Keratinocyte (primary cell): ENCODE data around the gene COG5. TPM values are rescaled to one million over a fixed set of nuclear protein-coding genes. Genes with fewer than 3 reads are reported as not detected.
"Not testable (repeated sequence)": the region's sequence is repeated elsewhere in the genome, so short reads cannot be mapped to it uniquely, and the experiment has no call there.

ENCODE experiments used
- DNase-seq: peaks from one replicate; pipeline ENCODE4 v3.0.0-alpha.2; 2011; ENCODE audit warnings: low read depth, missing footprints, low spot score
- FAIRE-seq: peaks from 2 replicates; lab custom pipeline; 2011; peaks lifted over from hg19 to GRCh38; lab: Jason Lieb, UNC
- H2AFZ ChIP-seq: 2 replicates; pipeline ENCODE4 v1.6.0; 2012; ENCODE audit warnings: low read length, control low read depth, inconsistent platforms; ENCODE audit not compliant: control insufficient read depth
- H3K27ac ChIP-seq: 2 replicates; pipeline ENCODE4 v1.5.1; 2011; ENCODE audit warnings: low read length; ENCODE audit not compliant: control insufficient read depth, insufficient read depth
- H3K27me3 ChIP-seq: 3 replicates; pipeline ENCODE4 v1.6.0; 2011; ENCODE audit warnings: low read length; ENCODE audit not compliant: control insufficient read depth, insufficient read depth; ENCODE audit errors: extremely low read depth
- H3K36me3 ChIP-seq, 2 experiments: 2 replicates in 1 of 2; 3 replicates in 1 of 2; pipeline ENCODE4 v1.5.1; 2011; ENCODE audit warnings: low read length in 2 of 2, mild to moderate bottlenecking in 1 of 2; ENCODE audit not compliant: control insufficient read depth in 2 of 2, insufficient read depth in 2 of 2; ENCODE audit errors: extremely low read depth in 1 of 2
- H3K4me1 ChIP-seq: 3 replicates; pipeline ENCODE4 v1.5.1; 2011; ENCODE audit warnings: low read length; ENCODE audit not compliant: control insufficient read depth, insufficient read depth; ENCODE audit errors: extremely low read depth
- H3K4me2 ChIP-seq: 3 replicates; pipeline ENCODE4 v1.6.0; 2011; ENCODE audit warnings: low read depth, low read length; ENCODE audit not compliant: control insufficient read depth, insufficient read depth; ENCODE audit errors: extremely low read depth
- H3K4me3 ChIP-seq, 3 experiments: fragments of 200-600 bp in 1 of 3; sonication (generic) in 1 of 3; 2 replicates in 2 of 3; 3 replicates in 1 of 3; pipeline ENCODE4 v1.5.1; 2011 to 2016; ENCODE audit warnings: low read length in 3 of 3, mild to moderate bottlenecking in 3 of 3, control low read depth in 2 of 3, inconsistent platforms in 1 of 3, low read depth in 1 of 3, mixed read lengths in 1 of 3, mixed run types in 1 of 3, moderate library complexity in 1 of 3; ENCODE audit not compliant: control insufficient read depth in 2 of 3, insufficient read depth in 2 of 3; ENCODE audit errors: extremely low read depth in 1 of 3
- H3K79me2 ChIP-seq: 2 replicates; pipeline ENCODE4 v1.6.0; 2012; ENCODE audit warnings: low read length; ENCODE audit not compliant: control insufficient read depth, insufficient read depth
- H3K9ac ChIP-seq: 3 replicates; pipeline ENCODE4 v1.6.0; 2011; ENCODE audit warnings: low read length; ENCODE audit not compliant: control insufficient read depth, insufficient read depth; ENCODE audit errors: extremely low read depth
- H3K9me1 ChIP-seq: 3 replicates; pipeline ENCODE4 v1.6.0; 2011; ENCODE audit warnings: low read length; ENCODE audit not compliant: control insufficient read depth, insufficient read depth; ENCODE audit errors: extremely low read depth
- H3K9me3 ChIP-seq: 2 replicates; pipeline ENCODE4 v1.5.1; 2012; ENCODE audit warnings: low read depth, low read length; ENCODE audit not compliant: control insufficient read depth
- H4K20me1 ChIP-seq: 3 replicates; pipeline ENCODE4 v1.6.0; 2011; ENCODE audit warnings: low read length; ENCODE audit not compliant: control insufficient read depth, insufficient read depth; ENCODE audit errors: extremely low read depth
- CTCF ChIP-seq, 3 experiments: IDR thresholded peaks in 1 of 3; conservative IDR thresholded peaks in 1 of 3; optimal IDR thresholded peaks in 1 of 3; 2 replicates in 2 of 3; 3 replicates in 1 of 3; pipeline versions ENCODE3 to v1.5.1; 2011; ENCODE audit warnings: low read length in 3 of 3, mild to moderate bottlenecking in 3 of 3, moderate library complexity in 2 of 3, control low read depth in 1 of 3, inconsistent platforms in 1 of 3; ENCODE audit not compliant: insufficient read depth in 2 of 3; ENCODE audit errors: extremely low read depth in 1 of 3
- EZH2 ChIP-seq: IDR thresholded peaks from one replicate; pipeline ENCODE4 v1.6.1; 2012; ENCODE audit warnings: inconsistent platforms, mild to moderate bottlenecking, low read length, moderate library complexity
- dilution Hi-C: fragments of 300-500 bp; cut with MboI; formaldehyde crosslinking; loops from one replicate; pipeline ENCODE4 v1.7.0; 2020; ENCODE audit warnings: low sequenced_read_pairs; ENCODE audit not compliant: extremely low pct_ligation_motif_present
- polyA plus RNA-seq, 5 experiments: library from polyadenylated mRNA; depleted of rRNA in 3 of 5; stranded (reverse) in 3 of 5; stranded (forward) in 1 of 5; unstranded in 1 of 5; fragments of >200 nt; gene quantifications; 1 replicate in 1 of 5; 2 replicates in 3 of 5; 3 replicates in 1 of 5; pipeline versions ENCODE4 v1.2.1 to v1.2.3, GENCODE V29; 2011 to 2012; ENCODE audit warnings: missing spikeins in 2 of 5, low read depth in 1 of 5, low replicate concordance in 1 of 5

COG5 gene
- polyA plus RNA-seq, 1 donor (not counting 4 experiments of a cell fraction or from before 2014, with no cell fraction given), result 50.7 TPM

GRCh38 chr7:107224374-107225223 is 339.1 kb downstream of the COG5 start:
- dilution Hi-C loops, result no loop called here

DNA sequence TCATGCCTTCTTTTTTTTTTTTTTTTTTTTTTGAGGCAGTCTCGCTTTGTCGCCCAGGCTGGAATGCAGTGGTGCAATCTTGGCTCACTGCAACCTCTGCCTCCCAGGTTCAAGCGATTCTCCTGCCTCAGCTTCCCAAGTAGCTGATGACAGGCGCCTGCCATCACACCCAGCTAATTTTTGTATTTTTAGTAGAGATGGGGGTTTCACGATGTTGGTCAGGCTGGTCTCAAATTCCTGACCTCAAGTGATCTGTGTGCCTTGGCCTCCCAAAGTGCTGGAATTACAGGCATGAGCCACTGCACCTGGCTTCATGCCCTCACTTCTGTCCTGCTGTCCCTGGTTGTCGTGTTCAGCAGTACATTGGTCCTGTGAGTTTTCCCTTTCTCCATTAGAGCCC is 342.9 kb downstream of the COG5 start:
- H3K4me1 ChIP-seq, H3K79me2 ChIP-seq, H3K9ac ChIP-seq, H3K9me1 ChIP-seq, H3K27me3 ChIP-seq, H3K4me2 ChIP-seq, DNase-seq, H3K27ac ChIP-seq, H3K9me3 ChIP-seq, H4K20me1 ChIP-seq, dilution Hi-C loops, H3K4me3 ChIP-seq, FAIRE-seq, H3K36me3 ChIP-seq, H2AFZ ChIP-seq: not testable (repeated sequence)

More at GRCh38 chr7:107224374-107225223, 339.1 kb downstream of the COG5 start:
- Histone ChIP-seq H3K9me3 (no peaks in the 10 kb centered on the region), H3K4me1 (peaks cover 3% of the 10 kb centered on the region), H3K9me1 (no peaks in the 10 kb centered on the region), H3K4me2 (no peak overlapping the region), H3K9ac (no peak overlapping the region), H3K36me3 (peaks cover 0 to 3% of the 10 kb centered on the region in 2 experiments), H3K27ac (no peak overlapping the region), H2AFZ (no peak overlapping the region), H3K27me3 (no peaks in the 10 kb centered on the region), H3K4me3 (no peak overlapping the region), H4K20me1 (no peaks in the 10 kb centered on the region), H3K79me2 (no peaks in the 10 kb centered on the region)
- TF ChIP-seq EZH2, result no peak
- no peak for TF ChIP-seq CTCF (optimal IDR thresholded peaks at IDR 0.05 in 1 of 3, IDR thresholded peaks at IDR 0.05 in 1 of 3, conservative IDR thresholded peaks at IDR 0.05 in 1 of 3; ENCODE audit: extremely low read depth in 1 of 3, insufficient read depth in 2 of 3, low read length in 3 of 3)
- FAIRE-seq (no peak), DNase-seq (no peak)
